Measurements from ENCODE around the gene RETREG3. TPM values are rescaled to one million over a fixed set of nuclear protein-coding genes. Genes with fewer than 3 reads are reported as not detected.

Gene RETREG3
- total and polyA plus RNA-seq, 9 of the 15 experiments (the other 6 are each of a cell fraction or from before 2014, with no cell fraction given), result 4.1 to 39.0 (median 16.9) TPM

DNA sequence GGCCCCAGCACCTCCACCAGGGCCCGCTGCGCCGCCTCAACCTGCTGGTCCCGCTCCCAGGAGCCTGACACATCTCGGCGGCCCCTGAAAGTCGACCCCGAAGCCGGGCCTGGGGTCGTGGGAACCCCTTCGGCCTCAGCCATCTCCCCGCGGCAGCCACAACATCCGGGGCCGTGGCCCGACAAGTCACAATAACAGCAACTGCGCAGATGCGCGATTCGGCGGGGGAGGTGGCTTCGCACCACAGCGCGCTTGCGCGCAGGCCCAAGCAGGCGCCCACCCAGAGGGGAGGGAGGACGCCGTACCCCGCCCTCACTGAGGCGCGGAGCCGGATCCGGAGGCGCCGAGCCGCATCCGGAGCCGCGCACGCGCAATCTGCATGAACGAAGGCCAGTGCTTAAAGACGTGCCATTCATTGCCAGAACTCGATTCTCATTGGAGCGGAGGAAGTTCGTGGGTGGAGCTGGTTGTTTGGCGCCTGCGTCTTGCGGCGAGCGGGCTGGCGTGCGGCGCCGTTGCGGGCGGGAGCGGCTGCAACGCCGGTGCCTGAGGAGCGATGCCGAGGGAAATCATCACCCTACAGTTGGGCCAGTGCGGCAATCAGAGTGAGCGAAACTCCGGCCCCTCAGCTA lies at the start of gene RETREG3, which contains the start of gene TUBG1 (continued):
- TF ChIP-seq, protein P1, sequence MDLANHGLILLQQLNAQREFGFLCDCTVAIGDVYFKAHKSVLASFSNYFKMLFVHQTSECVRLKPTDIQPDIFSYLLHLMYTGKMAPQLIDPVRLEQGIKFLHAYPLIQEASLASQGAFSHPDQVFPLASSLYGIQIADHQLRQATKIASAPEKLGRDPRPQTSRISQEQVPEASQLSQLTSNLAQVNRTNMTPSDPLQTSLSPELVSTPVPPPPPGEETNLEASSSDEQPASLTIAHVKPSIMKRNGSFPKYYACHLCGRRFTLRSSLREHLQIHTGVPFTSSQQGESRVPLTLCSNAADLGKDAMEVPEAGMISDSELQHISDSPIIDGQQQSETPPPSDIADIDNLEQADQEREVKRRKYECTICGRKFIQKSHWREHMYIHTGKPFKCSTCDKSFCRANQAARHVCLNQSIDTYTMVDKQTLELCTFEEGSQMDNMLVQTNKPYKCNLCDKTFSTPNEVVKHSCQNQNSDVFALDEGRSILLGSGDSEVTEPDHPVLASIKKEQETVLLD (IDR thresholded peaks at IDR 0.05), result peak; percentile 91
- no peak for TF ChIP-seq POU5F1 (IDR thresholded peaks at IDR 0.05; ENCODE audit: borderline replicate concordance, low read depth, low read length, partially characterized antibody)
- TF ChIP-seq NFYB (IDR thresholded peaks at IDR 0.05; ENCODE audit: extremely low read depth, insufficient read length), result no peak
- TF ChIP-seq FOXM1 (IDR thresholded peaks at IDR 0.05; ENCODE audit: low read depth), result no peak
- no peak for TF ChIP-seq FOXM1 (CRISPR knock-in tag; IDR thresholded peaks at IDR 0.05; ENCODE audit: low read depth)
- TF ChIP-seq YBX1 (IDR thresholded peaks at IDR 0.05), result no peak
- no peak for TF ChIP-seq ZNF263 (CRISPR knock-in tag; IDR thresholded peaks at IDR 0.05; ENCODE audit: borderline replicate concordance)
- TF ChIP-seq, protein P2, sequence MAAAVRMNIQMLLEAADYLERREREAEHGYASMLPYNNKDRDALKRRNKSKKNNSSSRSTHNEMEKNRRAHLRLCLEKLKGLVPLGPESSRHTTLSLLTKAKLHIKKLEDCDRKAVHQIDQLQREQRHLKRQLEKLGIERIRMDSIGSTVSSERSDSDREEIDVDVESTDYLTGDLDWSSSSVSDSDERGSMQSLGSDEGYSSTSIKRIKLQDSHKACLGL (CRISPR knock-in tag; IDR thresholded peaks at IDR 0.05; ENCODE audit: borderline replicate concordance, poor library complexity, severe bottlenecking), result no peak
- TF ChIP-seq, protein P3, sequence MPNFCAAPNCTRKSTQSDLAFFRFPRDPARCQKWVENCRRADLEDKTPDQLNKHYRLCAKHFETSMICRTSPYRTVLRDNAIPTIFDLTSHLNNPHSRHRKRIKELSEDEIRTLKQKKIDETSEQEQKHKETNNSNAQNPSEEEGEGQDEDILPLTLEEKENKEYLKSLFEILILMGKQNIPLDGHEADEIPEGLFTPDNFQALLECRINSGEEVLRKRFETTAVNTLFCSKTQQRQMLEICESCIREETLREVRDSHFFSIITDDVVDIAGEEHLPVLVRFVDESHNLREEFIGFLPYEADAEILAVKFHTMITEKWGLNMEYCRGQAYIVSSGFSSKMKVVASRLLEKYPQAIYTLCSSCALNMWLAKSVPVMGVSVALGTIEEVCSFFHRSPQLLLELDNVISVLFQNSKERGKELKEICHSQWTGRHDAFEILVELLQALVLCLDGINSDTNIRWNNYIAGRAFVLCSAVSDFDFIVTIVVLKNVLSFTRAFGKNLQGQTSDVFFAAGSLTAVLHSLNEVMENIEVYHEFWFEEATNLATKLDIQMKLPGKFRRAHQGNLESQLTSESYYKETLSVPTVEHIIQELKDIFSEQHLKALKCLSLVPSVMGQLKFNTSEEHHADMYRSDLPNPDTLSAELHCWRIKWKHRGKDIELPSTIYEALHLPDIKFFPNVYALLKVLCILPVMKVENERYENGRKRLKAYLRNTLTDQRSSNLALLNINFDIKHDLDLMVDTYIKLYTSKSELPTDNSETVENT (CRISPR knock-in tag; IDR thresholded peaks at IDR 0.05), result peak; percentile 82; the same call in 1 of the 2 replicates
- no peak for TF ChIP-seq TFAM (CRISPR knock-in tag; conservative IDR thresholded peaks at IDR 0.05)
- TF ChIP-seq POLR2B (IDR thresholded peaks at IDR 0.05; ENCODE audit: low read depth, partially characterized antibody), result peak; percentile 76
- no peak for TF ChIP-seq ETV6 (IDR thresholded peaks at IDR 0.05; ENCODE audit: borderline replicate concordance in 1 of 2, low read depth in 2 of 2, low read length in 1 of 2)
- no peak for TF ChIP-seq ETV6 (CRISPR knock-in tag; IDR thresholded peaks at IDR 0.05; ENCODE audit: borderline replicate concordance)
- TF ChIP-seq, protein P4, sequence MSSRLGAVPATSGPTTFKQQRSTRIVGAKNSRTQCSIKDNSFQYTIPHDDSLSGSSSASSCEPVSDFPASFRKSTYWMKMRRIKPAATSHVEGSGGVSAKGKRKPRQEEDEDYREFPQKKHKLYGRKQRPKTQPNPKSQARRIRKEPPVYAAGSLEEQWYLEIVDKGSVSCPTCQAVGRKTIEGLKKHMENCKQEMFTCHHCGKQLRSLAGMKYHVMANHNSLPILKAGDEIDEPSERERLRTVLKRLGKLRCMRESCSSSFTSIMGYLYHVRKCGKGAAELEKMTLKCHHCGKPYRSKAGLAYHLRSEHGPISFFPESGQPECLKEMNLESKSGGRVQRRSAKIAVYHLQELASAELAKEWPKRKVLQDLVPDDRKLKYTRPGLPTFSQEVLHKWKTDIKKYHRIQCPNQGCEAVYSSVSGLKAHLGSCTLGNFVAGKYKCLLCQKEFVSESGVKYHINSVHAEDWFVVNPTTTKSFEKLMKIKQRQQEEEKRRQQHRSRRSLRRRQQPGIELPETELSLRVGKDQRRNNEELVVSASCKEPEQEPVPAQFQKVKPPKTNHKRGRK (tag; IDR thresholded peaks at IDR 0.05), result no peak
- TF ChIP-seq NFRKB (IDR thresholded peaks at IDR 0.05; ENCODE audit: low read depth), result no peak
- TF ChIP-seq, protein P5, sequence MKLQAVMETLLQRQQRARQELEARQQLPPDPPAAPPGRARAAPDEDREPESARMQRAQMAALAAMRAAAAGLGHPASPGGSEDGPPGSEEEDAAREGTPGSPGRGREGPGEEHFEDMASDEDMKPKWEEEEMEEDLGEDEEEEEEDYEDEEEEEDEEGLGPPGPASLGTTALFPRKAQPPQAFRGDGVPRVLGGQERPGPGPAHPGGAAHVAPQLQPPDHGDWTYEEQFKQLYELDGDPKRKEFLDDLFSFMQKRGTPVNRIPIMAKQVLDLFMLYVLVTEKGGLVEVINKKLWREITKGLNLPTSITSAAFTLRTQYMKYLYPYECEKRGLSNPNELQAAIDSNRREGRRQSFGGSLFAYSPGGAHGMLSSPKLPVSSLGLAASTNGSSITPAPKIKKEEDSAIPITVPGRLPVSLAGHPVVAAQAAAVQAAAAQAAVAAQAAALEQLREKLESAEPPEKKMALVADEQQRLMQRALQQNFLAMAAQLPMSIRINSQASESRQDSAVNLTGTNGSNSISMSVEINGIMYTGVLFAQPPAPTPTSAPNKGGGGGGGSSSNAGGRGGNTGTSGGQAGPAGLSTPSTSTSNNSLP (IDR thresholded peaks at IDR 0.05; ENCODE audit: borderline replicate concordance, low read depth, low read length), result no peak
- TF ChIP-seq, protein P6, sequence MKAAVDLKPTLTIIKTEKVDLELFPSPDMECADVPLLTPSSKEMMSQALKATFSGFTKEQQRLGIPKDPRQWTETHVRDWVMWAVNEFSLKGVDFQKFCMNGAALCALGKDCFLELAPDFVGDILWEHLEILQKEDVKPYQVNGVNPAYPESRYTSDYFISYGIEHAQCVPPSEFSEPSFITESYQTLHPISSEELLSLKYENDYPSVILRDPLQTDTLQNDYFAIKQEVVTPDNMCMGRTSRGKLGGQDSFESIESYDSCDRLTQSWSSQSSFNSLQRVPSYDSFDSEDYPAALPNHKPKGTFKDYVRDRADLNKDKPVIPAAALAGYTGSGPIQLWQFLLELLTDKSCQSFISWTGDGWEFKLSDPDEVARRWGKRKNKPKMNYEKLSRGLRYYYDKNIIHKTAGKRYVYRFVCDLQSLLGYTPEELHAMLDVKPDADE (conservative IDR thresholded peaks at IDR 0.05; ENCODE audit: control insufficient read depth, low read depth, low read length), result no peak; the same call in 1 of the 2 replicates
- TF ChIP-seq SRSF3 (IDR thresholded peaks at IDR 0.05; ENCODE audit: insufficient read depth, low read length), result no peak
